G401 (cell line): ENCODE measurements around the gene RHBDF1. TPM values are rescaled to one million over a fixed set of nuclear protein-coding genes. Genes with fewer than 3 reads are reported as not detected.
"Not testable (repeated sequence)": the region's sequence is repeated elsewhere in the genome, so short reads cannot be mapped to it uniquely, and the experiment has no call there.

Experiments
- DNase-seq: peaks from one replicate; pipeline ENCODE4 v3.0.0-alpha.2; 2015; ENCODE audit warnings: low spot score
- in situ Hi-C: cut with HindIII; loops from 2 replicates; pipeline ENCODE4 v1.10.0; 2016; ENCODE audit warnings: low sequenced_read_pairs, mixed read lengths
- total RNA-seq: library from RNA; depleted of rRNA; stranded (reverse); fragments of >200 nt; shearing (Covaris generic); gene quantifications from 2 replicates; pipeline ENCODE4 v1.2.3, GENCODE V29; 2014; rRNA removed

The RHBDF1 gene
- total RNA-seq, 1 experiment from 2014 or later: 24.9 TPM

DNA sequence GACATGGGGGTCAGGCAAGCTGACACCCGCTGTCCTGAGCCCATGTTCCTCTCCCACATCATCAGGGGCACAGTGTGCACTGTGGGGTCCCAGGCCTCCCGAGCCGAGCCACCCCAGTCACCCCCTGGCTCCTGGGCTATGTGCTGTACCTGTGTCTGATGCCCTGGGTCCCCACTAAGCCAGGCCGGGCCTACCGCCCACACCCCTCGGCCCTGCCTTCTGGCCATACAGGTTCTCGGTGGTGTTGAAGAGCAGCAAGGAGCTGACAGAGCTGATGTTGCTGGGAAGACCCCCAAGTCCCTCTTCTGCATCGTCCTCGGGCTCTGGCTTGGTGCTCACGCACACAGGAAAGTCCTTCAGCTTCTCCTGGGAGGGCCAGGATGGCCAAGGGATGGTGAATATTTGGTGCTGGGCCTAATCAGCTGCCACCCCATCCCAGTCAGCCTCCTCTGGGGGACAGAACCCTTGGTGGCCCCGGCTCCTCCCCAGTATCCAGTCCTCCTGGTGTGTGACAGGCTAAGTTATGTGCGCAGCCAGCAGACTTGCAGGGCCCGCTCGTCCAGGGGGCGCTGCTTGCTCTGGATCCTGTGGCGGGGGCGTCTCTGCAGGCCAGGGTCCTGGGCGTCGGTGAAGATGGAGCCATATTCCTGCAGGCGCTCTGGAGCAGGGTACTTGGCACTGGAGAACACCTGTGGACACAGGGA lies 55.2 kb downstream of the RHBDF1 start:
- in situ Hi-C loops, DNase-seq: not testable (repeated sequence)

DNA sequence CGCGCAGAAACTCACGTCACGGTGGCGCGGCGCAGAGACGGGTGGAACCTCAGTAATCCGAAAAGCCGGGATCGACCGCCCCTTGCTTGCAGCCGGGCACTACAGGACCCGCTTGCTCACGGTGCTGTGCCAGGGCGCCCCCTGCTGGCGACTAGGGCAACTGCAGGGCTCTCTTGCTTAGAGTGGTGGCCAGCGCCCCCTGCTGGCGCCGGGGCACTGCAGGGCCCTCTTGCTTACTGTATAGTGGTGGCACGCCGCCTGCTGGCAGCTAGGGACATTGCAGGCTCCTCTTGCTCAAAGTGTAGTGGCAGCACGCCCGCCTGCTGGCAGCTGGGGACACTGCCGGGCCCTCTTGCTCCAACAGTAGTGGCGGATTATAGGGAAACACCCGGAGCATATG lies 61.7 kb downstream of the RHBDF1 start:
- in situ Hi-C loops, DNase-seq: not testable (repeated sequence)

DNA sequence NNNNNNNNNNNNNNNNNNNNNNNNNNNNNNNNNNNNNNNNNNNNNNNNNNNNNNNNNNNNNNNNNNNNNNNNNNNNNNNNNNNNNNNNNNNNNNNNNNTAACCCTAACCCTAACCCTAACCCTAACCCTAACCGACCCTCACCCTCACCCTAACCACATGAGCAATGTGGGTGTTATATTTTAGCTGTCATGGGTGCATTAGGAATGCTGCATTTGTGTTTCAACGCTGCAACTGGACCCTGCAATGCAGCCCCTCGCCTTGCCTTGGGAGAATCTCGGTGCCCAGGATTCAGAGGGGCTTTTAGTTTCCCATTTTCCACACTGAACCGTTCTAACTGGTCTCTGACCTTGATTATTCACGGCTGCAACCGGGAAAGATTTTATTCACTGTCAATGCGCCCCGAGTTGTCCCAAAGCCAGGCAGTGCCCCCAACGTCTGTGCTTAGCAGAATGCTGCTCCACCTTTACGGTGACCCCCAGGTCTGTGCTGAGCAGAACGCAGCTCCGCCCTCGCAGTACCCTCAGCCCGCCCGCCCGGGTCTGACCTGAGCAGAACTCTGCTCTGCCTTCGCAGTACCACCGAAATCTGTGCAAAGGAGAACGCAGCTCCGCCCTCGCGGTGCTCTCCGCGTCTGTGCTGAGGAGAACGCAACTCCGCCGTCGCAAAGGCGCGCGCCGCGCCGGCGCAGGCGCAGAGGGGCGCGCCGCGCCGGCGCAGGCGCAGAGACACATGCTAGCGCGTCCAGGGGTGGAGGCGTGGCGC lies 62.3 kb downstream of the RHBDF1 start:
- DNase-seq: no peak
- in situ Hi-C loops: no loop called here

Other genes starting within 250 kb of the RHBDF1 start
- 19.2 and 36.9 TPM in 2 replicates for gene POLR3K, start 19.0 kb downstream of the RHBDF1 start, total RNA-seq
- 53.9 and 57.0 TPM in 2 replicates for gene SNRNP25, start 18.8 kb downstream of the RHBDF1 start, total RNA-seq
- gene MPG, start 5.6 kb upstream of the RHBDF1 start, total RNA-seq: 158 and 323 TPM in 2 replicates
- 4.5 and 11.2 TPM in 2 replicates for gene NPRL3, start 66.0 kb upstream of the RHBDF1 start, total RNA-seq
- gene HBZ, start 80.0 kb upstream of the RHBDF1 start, total RNA-seq: not detected in 2 replicates
- not detected in 2 replicates for gene HBM, start 93.3 kb upstream of the RHBDF1 start, total RNA-seq
- gene HBA2, start 100.2 kb upstream of the RHBDF1 start, total RNA-seq: not detected in 2 replicates
- gene HBA1, start 104.0 kb upstream of the RHBDF1 start, total RNA-seq: not detected in 2 replicates
- 1.1 and 19.9 TPM in 2 replicates for gene HBQ1, start 107.8 kb upstream of the RHBDF1 start, total RNA-seq
- gene LUC7L, start 156.8 kb upstream of the RHBDF1 start, total RNA-seq: 45.8 and 56.7 TPM in 2 replicates
- 70.3 and 97.6 TPM in 2 replicates for gene FAM234A, start 162.2 kb upstream of the RHBDF1 start, total RNA-seq
- 0.37 TPM in 1 of 2 replicates, not detected in the other for gene RGS11, start 203.3 kb upstream of the RHBDF1 start, total RNA-seq
- 2.6 and 12.2 TPM in 2 replicates for gene ARHGDIG, start 208.0 kb upstream of the RHBDF1 start, total RNA-seq
- gene PDIA2, start 210.5 kb upstream of the RHBDF1 start, total RNA-seq: not detected in 2 replicates